HCT116 (cell line): ENCODE measurements around the gene ZNF3. TPM values are rescaled to one million over a fixed set of nuclear protein-coding genes. Genes with fewer than 3 reads are reported as not detected.

ENCODE experiments used
- ATAC-seq: fragments of 200-7000 bp; cut with Tn5 transposase; 2 replicates; pipeline ENCODE4 v1.9.1; 2020; ENCODE audit warnings: mild to moderate bottlenecking, moderate library complexity
- BruUV-seq: library from RNA; stranded (reverse); fragments of 400-500 nt; replicated peaks from 2 replicates; lab custom pipeline; 2021; lab: Mats Ljungman, UMichigan
- CTCF ChIA-PET: fragments of 300-600 bp; sonication (Branson Sonifier 250); formaldehyde crosslinking; loops from one replicate; lab custom pipeline; 2021; ENCODE audit warnings: antibody characterized with exemption; lab: Charles Lee
- POLR2A ChIA-PET: fragments of 300-600, 350-600 bp; sonication (Branson Sonifier 250); formaldehyde crosslinking; loops from one replicate; lab custom pipeline; 2021; ENCODE audit warnings: antibody characterized with exemption; lab: Charles Lee
- RAD21 ChIA-PET, 2 experiments: fragments of 300-600 bp; sonication (Branson Sonifier 250); formaldehyde crosslinking; loops; one replicate each; lab custom pipeline; 2023; ENCODE audit warnings: low total read pairs in 2 of 2; ENCODE audit not compliant: uncharacterized antibody in 2 of 2, unreplicated experiment in 2 of 2, low non-redundant PET in 1 of 2; lab: Charles Lee
- DNase-seq: peaks from one replicate; pipeline ENCODE4 v3.0.0-alpha.2; 2010; ENCODE audit warnings: low read depth, low spot score
- H2AFZ ChIP-seq: fragments of 200-600 bp; shearing (Covaris generic), sonication (generic); 2 replicates; pipeline ENCODE4 v1.6.1; 2017; ENCODE audit warnings: low read depth, mixed run types, mixed read lengths, antibody characterized with exemption, low read length; ENCODE audit not compliant: poor library complexity, severe bottlenecking
- H3K27ac ChIP-seq: 2 replicates; pipeline ENCODE4 v1.5.1; 2012; ENCODE audit warnings: low read depth, low read length
- H3K27me3 ChIP-seq: fragments of 200-600 bp; sonication (generic); 2 replicates; pipeline ENCODE4 v1.6.1; 2016; ENCODE audit warnings: mixed run types, low read length, mixed read lengths; ENCODE audit not compliant: insufficient read depth
- H3K36me3 ChIP-seq, 2 experiments: fragments of 200-500 bp in 1 of 2; fragments of 200-600 bp in 1 of 2; sonication (Bioruptor generic) in 1 of 2; sonication (generic) in 1 of 2; 2 replicates each; pipeline versions ENCODE4 v1.5.1 to v1.6.1; 2014 to 2016; ENCODE audit warnings: low read length in 2 of 2, inconsistent platforms in 1 of 2, mixed read lengths in 1 of 2, mixed run types in 1 of 2; ENCODE audit not compliant: insufficient read depth in 2 of 2, control insufficient read depth in 1 of 2
- H3K4me1 ChIP-seq, 2 experiments: fragments of 200-600 bp in 1 of 2; sonication (generic) in 1 of 2; 2 replicates each; pipeline versions ENCODE4 v1.5.1 to v1.6.1; 2012 to 2017; ENCODE audit warnings: low read length in 2 of 2, inconsistent platforms in 1 of 2, mild to moderate bottlenecking in 1 of 2, mixed read lengths in 1 of 2, mixed run types in 1 of 2, moderate library complexity in 1 of 2; ENCODE audit not compliant: insufficient read depth in 2 of 2, control insufficient read depth in 1 of 2
- H3K4me2 ChIP-seq: fragments of 200-600 bp; sonication (generic); 2 replicates; pipeline ENCODE4 v1.6.1; 2017; ENCODE audit warnings: mixed run types, low read length, mixed read lengths
- H3K4me3 ChIP-seq, 2 experiments: fragments of 200-600 bp in 1 of 2; sonication (generic) in 1 of 2; replicated peaks in 1 of 2; 2 replicates each; pipeline ENCODE4 v1.5.1; 2011 to 2016; ENCODE audit warnings: low read length in 2 of 2, control low read depth in 1 of 2, low read depth in 1 of 2, mild to moderate bottlenecking in 1 of 2, mixed read lengths in 1 of 2, mixed run types in 1 of 2
- H3K79me2 ChIP-seq: fragments of 200-600 bp; sonication (generic); 2 replicates; pipeline ENCODE4 v1.6.1; 2017; ENCODE audit warnings: mild to moderate bottlenecking, mixed run types, low read length, moderate library complexity, mixed read lengths; ENCODE audit not compliant: insufficient read depth
- H3K9ac ChIP-seq: fragments of 200-600 bp; sonication (generic); 2 replicates; pipeline ENCODE4 v1.6.1; 2016; ENCODE audit warnings: low read length, mixed read lengths
- H3K9me2 ChIP-seq: fragments of 200-600 bp; sonication (generic), shearing (Covaris generic); 2 replicates; pipeline ENCODE4 v1.6.1; 2017; ENCODE audit warnings: mixed run types, mild to moderate bottlenecking, moderate library complexity; ENCODE audit not compliant: insufficient read depth
- H3K9me3 ChIP-seq, 2 experiments: fragments of 200-500 bp in 1 of 2; fragments of 200-600 bp in 1 of 2; sonication (Bioruptor generic) in 1 of 2; sonication (generic) in 1 of 2; 2 replicates each; pipeline ENCODE4 v1.6.1; 2014 to 2017; ENCODE audit warnings: low read length in 2 of 2, mixed read lengths in 2 of 2, inconsistent platforms in 1 of 2, low read depth in 1 of 2, mild to moderate bottlenecking in 1 of 2, mixed run types in 1 of 2, moderate library complexity in 1 of 2; ENCODE audit not compliant: control insufficient read depth in 1 of 2, insufficient read depth in 1 of 2
- H4K20me1 ChIP-seq: fragments of 200-600 bp; sonication (generic), shearing (Covaris generic); 2 replicates; pipeline ENCODE4 v1.6.1; 2017; ENCODE audit warnings: mixed run types, mild to moderate bottlenecking, moderate library complexity; ENCODE audit not compliant: insufficient read depth
- CBX3 ChIP-seq: IDR thresholded peaks from 2 replicates; pipeline ENCODE4 v1.6.1; 2012; ENCODE audit warnings: low read depth
- CEBPB ChIP-seq: IDR thresholded peaks from 2 replicates; pipeline ENCODE4 v1.6.1; 2012; ENCODE audit warnings: low read depth
- EGR1 ChIP-seq: IDR thresholded peaks from 2 replicates; pipeline ENCODE4 v1.6.1; 2012; ENCODE audit warnings: low read depth
- EZH2 ChIP-seq: fragments of 200-600 bp; sonication (generic); IDR thresholded peaks from 2 replicates; pipeline ENCODE4 v1.6.1; 2017; ENCODE audit warnings: antibody characterized with exemption, mixed run types
- SIN3A ChIP-seq: IDR thresholded peaks from 2 replicates; pipeline ENCODE4 v1.6.1; 2012; ENCODE audit warnings: low read depth
- SP1 ChIP-seq: IDR thresholded peaks from 2 replicates; pipeline ENCODE4 v1.6.1; 2012; ENCODE audit warnings: low read depth
- TCF7L2 ChIP-seq: IDR thresholded peaks from 2 replicates; pipeline ENCODE4 v1.7.0; 2011; ENCODE audit warnings: borderline replicate concordance, inconsistent platforms; ENCODE audit not compliant: insufficient read depth, insufficient read length; ENCODE audit errors: extremely low read depth
- ZFX ChIP-seq: fragments of 450-650 bp; IDR thresholded peaks from 2 replicates; pipeline ENCODE4 v1.6.1; 2017
- ZNF274 ChIP-seq: fragments of 200-500 bp; sonication (Bioruptor generic); IDR thresholded peaks from 2 replicates; pipeline ENCODE4 v1.6.1; 2014; ENCODE audit warnings: mild to moderate bottlenecking, low read depth, low read length, inconsistent platforms
- intact Hi-C: fragments of 100-400 bp; cut with micrococcal nuclease; formaldehyde crosslinking; loops from 2 replicates; pipeline ENCODE4 v1.10.0; 2022
- total RNA-seq: library from RNA; stranded (reverse); gene quantifications from one replicate; pipeline ENCODE4 v1.2.1, GENCODE V29; 2021; ENCODE audit not compliant: unreplicated experiment
- TF ChIP-seq, protein P1 (sequence below): IDR thresholded peaks from 2 replicates; pipeline ENCODE4 v1.6.1; 2012

The ZNF3 gene
- total RNA-seq, 1 experiment from 2014 or later = 28.2 TPM

- TF ChIP-seq ZNF274 = no peak
- TF ChIP-seq EZH2 = no peak
- TF ChIP-seq CBX3 = no peak
These were observed 19.0 kb upstream of the ZNF3 start (continued) for GRCh38 chr7:100100420-100101015.

DNA sequence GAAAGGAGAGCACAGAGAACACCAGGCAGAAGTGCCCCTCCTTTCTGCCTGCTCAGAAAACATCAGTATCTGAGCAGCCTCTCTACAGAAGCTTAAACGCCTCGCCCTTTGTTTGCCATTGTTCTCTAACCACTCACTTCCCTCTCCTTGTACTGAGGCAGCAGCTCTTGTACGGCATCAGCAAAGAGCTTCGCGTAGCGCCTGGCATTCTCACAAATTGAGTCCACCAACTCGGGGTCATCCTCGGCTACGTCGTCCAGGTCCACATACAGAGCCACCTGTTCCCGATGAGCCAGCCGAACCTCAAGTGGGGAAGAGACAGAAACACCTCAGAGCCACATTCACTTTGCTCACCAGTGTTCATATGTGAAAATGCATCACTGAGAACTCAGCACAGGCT, 17.9 kb upstream of the ZNF3 start:
- Histone ChIP-seq H3K36me3 (peaks cover 49 to 54% of the 10 kb centered on the region in 2 experiments), H3K9me2 (no peaks in the 10 kb centered on the region), H3K4me2 (peak overlapping the region; percentile 98), H3K79me2 (peaks cover 70% of the 10 kb centered on the region), H3K4me3 (peak overlapping the region; percentile 90 to 94), H2AFZ (no peak overlapping the region), H3K27ac (peak overlapping the region; percentile 88), H3K9me3 (no peaks in the 10 kb centered on the region), H3K4me1 (peaks cover 6 to 24% of the 10 kb centered on the region in 2 experiments; a peak in 3 of 4 replicates), H4K20me1 (peaks cover 14% of the 10 kb centered on the region), H3K9ac (peak overlapping the region; percentile 100), H3K27me3 (no peaks in the 10 kb centered on the region)
- TF ChIP-seq ZFX (no peak), CEBPB (no peak), CBX3 (no peak), EZH2 (no peak), SIN3A (no peak), EGR1 (no peak), SP1 (no peak), TCF7L2 (no peak), ZNF274 (no peak)
- TF ChIP-seq, protein P1, sequence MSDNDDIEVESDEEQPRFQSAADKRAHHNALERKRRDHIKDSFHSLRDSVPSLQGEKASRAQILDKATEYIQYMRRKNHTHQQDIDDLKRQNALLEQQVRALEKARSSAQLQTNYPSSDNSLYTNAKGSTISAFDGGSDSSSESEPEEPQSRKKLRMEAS = no peak
- ChIA-PET RAD21 (no interaction called here), POLR2A (no interaction called here), CTCF (no interaction called here)
- no TSS peak for BruUV-seq
- no peak for ATAC-seq
- intact Hi-C loops = no loop called here
- DNase-seq = no peak
